Measurements from ENCODE around the gene ANKRD12. TPM values are rescaled to one million over a fixed set of nuclear protein-coding genes. Genes with fewer than 3 reads are reported as not detected.

ANKRD12 gene
- total and polyA plus RNA-seq, 11 donors = 7.7 to 70.9 (median 52.0) TPM

DNA sequence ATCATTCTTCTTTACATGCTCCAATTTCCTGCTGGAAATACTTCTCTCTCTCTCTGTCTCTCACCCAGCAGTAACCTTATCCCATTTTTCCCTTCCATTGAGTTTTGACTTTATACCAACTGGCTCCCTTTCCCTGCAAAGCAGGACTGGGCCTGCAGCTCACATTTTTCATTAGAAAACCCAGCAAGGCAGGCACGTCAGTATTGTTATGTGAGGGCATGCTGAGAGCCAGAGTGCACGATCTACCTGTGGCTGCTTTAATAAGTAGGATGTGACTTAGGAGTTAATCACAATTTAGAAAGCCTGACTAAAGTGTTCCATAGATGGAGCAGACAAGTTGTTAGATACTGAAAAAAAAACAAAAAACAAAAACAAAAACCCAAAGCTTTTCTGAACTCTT lies 39.2 kb upstream of the ANKRD12 start:
- intact Hi-C loops (cut with DNase I) = no loop called here
- DNase-seq (no peak), ATAC-seq (no peak)
- WGBS, 4 donors = 81 to 88% (median 84%) methylated on average over 2 of the region's 2 CpGs
- Histone ChIP-seq H3K27me3 (no peaks in the 10 kb centered on the region), H3K27ac (no peak overlapping the region), H3K4me1 (peaks cover 0 to 38% (median 10%) of the 10 kb centered on the region in 12 donors), H3K9me3 (no peaks in the 10 kb centered on the region), H3K4me3 (no peak overlapping the region), H3K36me3 (no peaks in the 10 kb centered on the region)
- no peak for TF ChIP-seq POLR2A (IDR thresholded peaks at IDR 0.05)
- no peak for TF ChIP-seq CTCF (IDR thresholded peaks at IDR 0.05)

DNA sequence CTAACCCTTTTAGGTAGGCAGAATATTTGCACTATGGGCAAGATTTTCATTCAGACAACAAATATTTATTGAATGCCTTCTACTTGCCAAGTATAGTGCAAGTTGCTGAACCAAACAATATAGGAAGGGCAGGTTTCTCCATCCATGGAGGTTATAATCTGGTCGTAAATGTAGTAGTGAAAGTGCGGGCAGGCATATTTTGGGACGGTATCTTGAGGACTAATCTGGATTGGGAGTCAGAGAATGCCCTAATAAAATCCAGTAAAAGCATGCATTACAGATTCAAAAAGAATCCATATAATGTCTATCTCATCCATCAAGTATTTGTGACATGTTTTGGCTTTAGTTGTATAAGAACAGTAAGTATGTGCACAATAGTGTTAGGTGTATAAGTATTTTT lies 35.8 kb upstream of the ANKRD12 start:
- WGBS, 4 donors = 93 to 96% (median 94%) methylated on average over 3 of the region's 3 CpGs
- Histone ChIP-seq H3K27ac (peak overlapping the region in 1 of 12 donors; percentile 99), H3K36me3 (no peaks in the 10 kb centered on the region), H3K4me3 (no peak overlapping the region), H3K27me3 (no peaks in the 10 kb centered on the region), H3K4me1 (peaks cover 3 to 34% (median 28%) of the 10 kb centered on the region in 12 donors), H3K9me3 (no peaks in the 10 kb centered on the region)
- ATAC-seq (no peak), DNase-seq (no peak)
- TF ChIP-seq CTCF (IDR thresholded peaks at IDR 0.05) = no peak
- TF ChIP-seq POLR2A (IDR thresholded peaks at IDR 0.05) = no peak
- intact Hi-C loops (cut with DNase I) = loop anchor here in 2 of 10 donors (5.0 kb wide), 1 partner anchor 37 kb away; the partner anchor contains the start of gene ANKRD12 (in 2 of the 2)

GRCh38 chr18:9101730-9102507 lies 34.7 kb upstream of the ANKRD12 start:
- Histone ChIP-seq H3K27me3 (no peaks in the 10 kb centered on the region), H3K9me3 (no peaks in the 10 kb centered on the region), H3K36me3 (no peaks in the 10 kb centered on the region), H3K27ac (peak overlapping the region; percentile 89 to 99 (median 95)), H3K4me1 (peaks cover 11 to 44% (median 40%) of the 10 kb centered on the region in 12 donors), H3K4me3 (peak overlapping the region; percentile 27 to 89 (median 78))
- WGBS, 4 donors = 2 to 5% (median 4%) methylated on average over 15 to 17 of the region's 17 CpGs
- ATAC-seq (peak in 2 of 4 donors; percentile 23 to 62), DNase-seq (peak in 1 of 5 donors; percentile 22)
- TF ChIP-seq POLR2A (IDR thresholded peaks at IDR 0.05) = no peak
- no peak for TF ChIP-seq CTCF (IDR thresholded peaks at IDR 0.05)
- intact Hi-C loops (cut with DNase I) = loop anchor here (1.0 to 5.0 kb wide), 4 partner anchors 15 to 35 kb away; partner anchors contain the start of gene ANKRD12 (in 7 of the 10)

All from heart left ventricle (tissue), 16 donors.